Mononuclear cell (primary cell): ENCODE results near the gene MAPT. TPM values are rescaled to one million over a fixed set of nuclear protein-coding genes. Genes with fewer than 3 reads are reported as not detected.

Source experiments
- H3K27me3 ChIP-seq: 2 replicates; pipeline ENCODE4 v1.6.0; 2011; ENCODE audit warnings: low read length, control low read depth; ENCODE audit not compliant: insufficient read depth
- H3K4me1 ChIP-seq: 2 replicates; pipeline ENCODE4 v1.5.1; 2011; ENCODE audit warnings: mild to moderate bottlenecking, low read length, control low read depth; ENCODE audit not compliant: insufficient read depth
- H3K4me3 ChIP-seq: 2 replicates; pipeline ENCODE4 v1.5.1; 2011; ENCODE audit warnings: mild to moderate bottlenecking, low read length, moderate library complexity
- H3K9me3 ChIP-seq: 2 replicates; pipeline ENCODE4 v1.5.1; 2011; ENCODE audit warnings: low read depth, mild to moderate bottlenecking, control low read depth, low read length
- total RNA-seq: library from RNA; depleted of rRNA; stranded (reverse); fragments of >200 nt; gene quantifications from one replicate; pipeline ENCODE4 v1.2.3, GENCODE V29; 2012

The MAPT gene
- total RNA-seq, 1 donor = 0.10 TPM

GRCh38 chr17:45970659-45971058 lies 76.3 kb downstream of the MAPT start:
- no peaks in the 10 kb centered on the region for H3K9me3 ChIP-seq
- no peaks in the 10 kb centered on the region for H3K4me1 ChIP-seq
- no peaks in the 10 kb centered on the region for H3K27me3 ChIP-seq
- H3K4me3 ChIP-seq = no peak overlapping the region

DNA sequence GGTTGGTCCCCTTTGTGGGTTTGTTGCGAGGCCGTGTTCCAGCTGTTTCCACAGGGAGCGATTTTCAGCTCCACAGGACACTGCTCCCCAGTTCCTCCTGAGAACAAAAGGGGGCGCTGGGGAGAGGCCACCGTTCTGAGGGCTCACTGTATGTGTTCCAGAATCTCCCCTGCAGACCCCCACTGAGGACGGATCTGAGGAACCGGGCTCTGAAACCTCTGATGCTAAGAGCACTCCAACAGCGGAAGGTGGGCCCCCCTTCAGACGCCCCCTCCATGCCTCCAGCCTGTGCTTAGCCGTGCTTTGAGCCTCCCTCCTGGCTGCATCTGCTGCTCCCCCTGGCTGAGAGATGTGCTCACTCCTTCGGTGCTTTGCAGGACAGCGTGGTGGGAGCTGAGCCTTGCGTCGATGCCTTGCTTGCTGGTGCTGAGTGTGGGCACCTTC lies 77.4 kb downstream of the MAPT start:
- Histone ChIP-seq H3K4me1 (no peaks in the 10 kb centered on the region), H3K27me3 (no peaks in the 10 kb centered on the region), H3K9me3 (no peaks in the 10 kb centered on the region), H3K4me3 (no peak overlapping the region)

DNA sequence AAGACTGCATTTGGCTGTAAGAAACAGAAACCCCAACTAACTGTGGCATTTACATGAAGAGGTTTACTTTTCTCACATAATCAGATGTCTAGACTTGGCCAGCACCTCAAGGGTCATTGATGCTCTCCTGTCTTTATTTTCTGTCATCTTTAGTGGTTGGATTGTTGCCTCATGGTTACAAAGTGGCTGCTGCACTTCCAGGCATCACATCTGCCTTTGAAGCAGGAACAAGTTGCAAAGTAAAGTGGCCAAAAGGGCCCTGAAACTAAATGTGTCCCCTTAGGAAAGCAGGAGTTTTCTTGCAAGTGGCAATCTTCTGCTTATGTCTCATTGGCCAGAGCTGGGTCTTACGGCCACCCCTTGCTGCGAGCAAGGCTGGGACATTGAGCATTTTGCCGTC lies 78.2 kb downstream of the MAPT start:
- no peaks in the 10 kb centered on the region for H3K4me1 ChIP-seq
- H3K9me3 ChIP-seq = no peaks in the 10 kb centered on the region
- no peak overlapping the region for H3K4me3 ChIP-seq
- no peaks in the 10 kb centered on the region for H3K27me3 ChIP-seq

GRCh38 chr17:45973099-45973780 lies 78.9 kb downstream of the MAPT start:
- no peaks in the 10 kb centered on the region for H3K27me3 ChIP-seq
- no peak overlapping the region for H3K4me3 ChIP-seq
- no peaks in the 10 kb centered on the region for H3K9me3 ChIP-seq
- H3K4me1 ChIP-seq = no peaks in the 10 kb centered on the region

DNA sequence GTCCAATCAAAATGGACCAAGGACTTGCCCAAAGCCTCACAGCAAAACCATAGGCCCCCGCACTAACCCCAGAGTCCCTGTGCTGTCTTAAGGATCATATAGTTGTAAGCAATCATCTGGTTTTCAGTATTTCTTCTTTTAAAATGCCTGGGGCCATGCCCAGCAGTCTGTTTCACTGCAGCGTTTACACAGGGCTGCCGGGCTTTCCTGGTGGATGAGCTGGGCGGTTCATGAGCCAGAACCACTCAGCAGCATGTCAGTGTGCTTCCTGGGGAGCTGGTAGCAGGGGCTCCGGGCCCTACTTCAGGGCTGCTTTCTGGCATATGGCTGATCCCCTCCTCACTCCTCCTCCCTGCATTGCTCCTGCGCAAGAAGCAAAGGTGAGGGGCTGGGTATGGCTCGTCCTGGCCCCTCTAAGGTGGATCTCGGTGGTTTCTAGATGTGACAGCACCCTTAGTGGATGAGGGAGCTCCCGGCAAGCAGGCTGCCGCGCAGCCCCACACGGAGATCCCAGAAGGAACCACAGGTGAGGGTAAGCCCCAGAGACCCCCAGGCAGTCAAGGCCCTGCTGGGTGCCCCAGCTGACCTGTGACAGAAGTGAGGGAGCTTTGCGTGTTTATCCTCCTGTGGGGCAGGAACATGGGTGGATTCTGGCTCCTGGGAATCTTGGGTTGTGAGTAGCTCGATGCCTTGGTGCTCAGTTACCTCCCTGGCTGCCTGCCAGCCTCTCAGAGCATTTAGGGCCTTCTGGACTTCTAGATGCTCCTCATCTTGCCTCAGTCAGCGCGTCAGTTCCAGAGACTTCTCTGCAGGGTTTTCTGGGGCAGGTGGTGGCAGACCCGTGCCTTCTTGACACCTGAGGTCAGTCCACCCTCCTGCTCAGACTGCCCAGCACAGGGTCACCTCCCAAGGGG lies 79.8 kb downstream of the MAPT start:
- H3K4me3 ChIP-seq = no peak overlapping the region
- no peaks in the 10 kb centered on the region for H3K27me3 ChIP-seq
- H3K9me3 ChIP-seq = no peaks in the 10 kb centered on the region
- no peaks in the 10 kb centered on the region for H3K4me1 ChIP-seq

GRCh38 chr17:45974916-45975630 lies 80.7 kb downstream of the MAPT start:
- Histone ChIP-seq H3K9me3 (no peaks in the 10 kb centered on the region), H3K27me3 (no peaks in the 10 kb centered on the region), H3K4me3 (no peak overlapping the region), H3K4me1 (no peaks in the 10 kb centered on the region)

DNA sequence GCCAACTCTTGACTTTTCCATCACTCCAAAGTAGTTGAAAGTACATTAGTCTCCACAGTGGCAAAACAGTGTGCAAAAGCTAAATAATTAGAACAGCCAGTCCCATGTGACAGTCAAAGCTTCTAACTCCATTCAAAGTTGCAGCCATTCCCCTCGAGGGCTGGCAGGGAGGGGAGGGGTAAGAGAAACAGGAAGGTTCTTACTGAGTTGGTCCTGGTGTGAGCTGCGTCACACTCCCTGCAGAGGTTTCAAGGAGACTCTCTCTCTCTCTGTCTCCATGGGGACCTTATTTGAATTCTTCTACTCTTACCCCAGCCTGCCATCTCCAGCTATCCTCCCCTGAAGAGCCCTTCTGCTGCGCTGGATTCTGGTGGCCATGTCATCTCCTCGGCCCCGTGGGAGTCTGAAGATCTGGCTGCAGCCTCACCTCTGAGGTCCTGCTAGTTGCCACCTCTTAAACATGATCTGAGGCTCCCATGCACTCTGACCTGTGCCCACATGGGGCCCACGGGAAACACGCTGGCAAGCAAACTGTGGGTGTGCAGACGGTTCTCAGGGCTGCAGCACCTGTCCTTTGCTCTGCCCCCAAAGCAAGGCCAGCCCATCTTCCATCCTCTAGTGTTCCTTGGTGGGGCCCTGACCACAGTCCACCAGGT lies 81.4 kb downstream of the MAPT start:
- Histone ChIP-seq H3K27me3 (no peaks in the 10 kb centered on the region), H3K4me3 (no peak overlapping the region), H3K9me3 (no peaks in the 10 kb centered on the region), H3K4me1 (no peaks in the 10 kb centered on the region)

- Histone ChIP-seq H3K27me3 (no peaks in the 10 kb centered on the region), H3K9me3 (no peaks in the 10 kb centered on the region), H3K4me1 (no peaks in the 10 kb centered on the region), H3K4me3 (no peak overlapping the region)
Measured at GRCh38 chr17:45976391-45976754, 82.0 kb downstream of the MAPT start.

- no peaks in the 10 kb centered on the region for H3K4me1 ChIP-seq
Measured at GRCh38 chr17:45976755-45977505, 82.6 kb downstream of the MAPT start.

DNA sequence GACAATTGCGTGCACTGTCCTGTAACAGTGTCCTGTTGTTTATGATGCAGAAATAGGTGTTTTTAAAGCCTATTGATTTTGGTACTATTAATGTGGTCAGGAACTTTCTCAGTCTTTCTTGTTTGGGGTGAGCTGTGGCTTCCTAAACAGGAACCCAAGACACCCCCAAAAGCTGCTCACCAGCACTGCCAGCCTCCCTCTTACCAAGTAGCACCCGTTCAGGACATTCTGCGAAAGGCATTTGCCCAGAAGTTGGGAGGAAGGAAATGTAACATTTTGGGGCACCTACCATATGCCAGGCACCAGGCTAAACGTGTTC lies 83.1 kb downstream of the MAPT start:
- Histone ChIP-seq H3K4me1 (no peaks in the 10 kb centered on the region), H3K27me3 (no peaks in the 10 kb centered on the region), H3K4me3 (no peak overlapping the region), H3K9me3 (no peaks in the 10 kb centered on the region)

More at GRCh38 chr17:45976755-45977505, 82.6 kb downstream of the MAPT start:
- H3K4me3 ChIP-seq = no peak overlapping the region
- no peaks in the 10 kb centered on the region for H3K27me3 ChIP-seq
- no peaks in the 10 kb centered on the region for H3K9me3 ChIP-seq

DNA sequence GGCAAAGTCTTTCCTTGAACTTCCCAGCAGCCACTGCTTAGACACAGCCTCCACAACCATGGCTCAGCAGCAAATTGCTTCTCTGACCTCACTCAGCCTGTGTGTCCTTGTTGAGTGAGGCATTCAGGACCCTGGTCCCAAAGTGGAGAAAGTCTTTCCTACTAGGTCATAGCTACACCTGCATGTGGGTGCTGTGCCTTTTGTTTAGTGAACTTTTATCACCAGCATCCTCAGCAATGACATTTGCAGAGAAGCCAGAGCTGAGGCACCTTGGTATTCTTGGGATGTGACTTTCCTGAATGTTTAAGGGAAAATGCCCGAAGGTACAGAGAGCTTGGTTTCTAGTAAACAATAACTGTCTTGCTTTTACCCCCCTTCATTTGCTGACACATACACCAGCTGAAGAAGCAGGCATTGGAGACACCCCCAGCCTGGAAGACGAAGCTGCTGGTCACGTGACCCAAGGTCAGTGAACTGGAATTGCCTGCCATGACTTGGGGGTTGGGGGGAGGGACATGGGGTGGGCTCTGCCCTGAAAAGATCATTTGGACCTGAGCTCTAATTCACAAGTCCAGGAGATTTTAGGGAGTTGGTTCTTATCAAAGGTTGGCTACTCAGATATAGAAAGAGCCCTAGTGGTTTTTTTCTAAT lies 83.7 kb downstream of the MAPT start:
- no peaks in the 10 kb centered on the region for H3K9me3 ChIP-seq
- H3K4me1 ChIP-seq = no peaks in the 10 kb centered on the region
- no peaks in the 10 kb centered on the region for H3K27me3 ChIP-seq
- no peak overlapping the region for H3K4me3 ChIP-seq

GRCh38 chr17:45979137-45979536 lies 84.8 kb downstream of the MAPT start:
- Histone ChIP-seq H3K4me1 (no peaks in the 10 kb centered on the region), H3K4me3 (no peak overlapping the region), H3K27me3 (no peaks in the 10 kb centered on the region), H3K9me3 (no peaks in the 10 kb centered on the region)

DNA sequence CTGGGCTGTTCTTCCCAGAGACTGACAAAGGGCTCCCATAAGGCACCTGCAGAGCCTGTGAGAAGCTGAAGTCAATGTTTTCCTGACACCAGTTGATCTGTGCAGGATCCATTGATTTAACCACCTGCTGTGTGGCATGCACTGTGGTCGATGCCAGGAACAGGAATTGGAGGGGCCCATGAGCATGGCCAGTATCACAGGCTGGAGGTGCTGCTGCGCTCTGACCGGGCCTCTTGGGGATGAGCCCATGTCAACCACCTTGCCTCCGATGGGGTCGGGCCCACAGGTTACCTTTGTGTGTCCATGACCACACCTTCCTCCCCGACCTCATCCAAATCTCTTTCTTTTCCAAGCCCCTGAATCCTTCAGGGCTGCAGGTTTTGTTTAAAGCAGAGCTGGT lies 86.5 kb downstream of the MAPT start:
- Histone ChIP-seq H3K27me3 (no peaks in the 10 kb centered on the region), H3K9me3 (no peaks in the 10 kb centered on the region), H3K4me3 (no peak overlapping the region), H3K4me1 (no peaks in the 10 kb centered on the region)

DNA sequence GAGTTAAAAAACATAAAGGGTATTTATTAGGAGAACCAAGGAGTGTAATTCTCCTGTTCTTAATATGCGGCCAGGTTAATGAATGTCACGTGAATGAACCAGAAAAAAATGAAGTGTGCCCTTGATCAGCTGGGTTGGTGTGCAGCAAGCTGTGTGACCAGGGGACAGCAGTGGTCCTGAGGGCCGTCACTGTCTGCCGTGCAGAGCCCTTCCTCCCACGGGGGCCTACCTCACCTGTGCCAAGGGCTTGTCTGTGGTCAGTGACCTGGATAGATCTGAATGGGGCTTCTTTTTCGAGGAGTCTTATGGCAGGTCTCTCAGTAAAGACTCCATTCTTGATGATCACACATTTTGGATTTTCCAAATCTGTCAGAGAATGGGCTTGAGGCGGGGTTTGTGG lies 87.0 kb downstream of the MAPT start:
- H3K4me3 ChIP-seq = no peak overlapping the region
- no peaks in the 10 kb centered on the region for H3K4me1 ChIP-seq
- H3K9me3 ChIP-seq = no peaks in the 10 kb centered on the region
- no peaks in the 10 kb centered on the region for H3K27me3 ChIP-seq
